ENCODE measurements around the gene TBC1D16.

GRCh38 chr17:80064696-80065095, 29.0 kb upstream of the TBC1D16 start:
- TF ChIP-seq CTCF (conservative IDR thresholded peaks at IDR 0.05) (no peak), ZFX (IDR thresholded peaks at IDR 0.05) (no peak)

Data from C4-2B (cell line).